Measurements from ENCODE around the gene TLE5.

- TF ChIP-seq POLR2A (IDR thresholded peaks at IDR 0.05; ENCODE audit: low read length) (no peak), GATA1 (IDR thresholded peaks at IDR 0.05; ENCODE audit: low read depth, low read length) (no peak)
Observed at GRCh38 chr19:3109491-3109890, 47.2 kb upstream of the TLE5 start.
